Testis (tissue), 3 donors: Measurements from ENCODE around the gene FOXO6. TPM values are rescaled to one million over a fixed set of nuclear protein-coding genes. Genes with fewer than 3 reads are reported as not detected.

Experiments used
- DNase-seq: peaks from one replicate; pipeline ENCODE4 v3.0.0-alpha.2; 2019
- H3K27ac ChIP-seq, 2 donors: fragments of 200-600 bp; sonication (generic); one replicate each; pipeline ENCODE4 v1.5.1; 2019
- H3K27me3 ChIP-seq: fragments of 200-600 bp; sonication (generic); one replicate; pipeline ENCODE4 v1.5.1; 2019
- H3K36me3 ChIP-seq: fragments of 200-600 bp; sonication (generic); one replicate; pipeline ENCODE4 v1.5.1; 2017; ENCODE audit warnings: low read depth; ENCODE audit errors: missing control alignments
- H3K4me1 ChIP-seq: fragments of 200-600 bp; sonication (generic); one replicate; pipeline ENCODE4 v1.5.1; 2019
- H3K4me3 ChIP-seq, 2 donors: fragments of 200-600 bp; sonication (generic); one replicate each; pipeline ENCODE4 v1.5.1; 2017 to 2019
- H3K9me3 ChIP-seq: fragments of 200-600 bp; sonication (generic); one replicate; pipeline ENCODE4 v1.5.1; 2017
- POLR2A ChIP-seq: fragments of 450-650 bp; IDR thresholded peaks from one replicate; pipeline ENCODE4 v1.6.1; 2017; ENCODE audit warnings: antibody characterized with exemption, mild to moderate bottlenecking, moderate library complexity
- WGBS, 2 donors: methylation state at CpG; one replicate each; pipeline ENCODE4 v1.1.5; 2018; 5-methylcytosine and 5-hydroxymethylcytosine counted together
- intact Hi-C: fragments of 100-400 bp; cut with DNase I; formaldehyde crosslinking; loops from one replicate; pipeline ENCODE4 v1.15.1; 2023; ENCODE audit warnings: low total_unique reads
- polyA plus RNA-seq: library from polyadenylated mRNA; stranded (reverse); fragments of 350-450 nt; fragmentation: Illumina TruSeq; extraction: RNeasy Lipid Tissue Mini Kit (QIAGEN cat#74804); gene quantifications from one replicate; pipeline ENCODE4 v1.2.3, GENCODE V29; 2014; ENCODE audit warnings: low read depth, low replicate concordance; ENCODE audit not compliant: insufficient read depth
- total RNA-seq, 2 donors: library from RNA; depleted of rRNA; stranded (reverse); fragments of >200 nt; gene quantifications; one replicate each; pipeline ENCODE4 v1.2.3, GENCODE V29; 2016
- TF ChIP-seq, protein P1 (sequence below), 3 experiments: fragments of 450-650 bp in 2 of 3; fragments of 200-600 bp in 1 of 3; sonication (generic) in 1 of 3; IDR thresholded peaks; one replicate each; pipeline ENCODE4 v1.5.1; 2016 to 2019; ENCODE audit warnings: antibody characterized with exemption in 3 of 3, mild to moderate bottlenecking in 2 of 3, moderate library complexity in 1 of 3

FOXO6 gene
- total and polyA plus RNA-seq, 3 donors from 2014 or later, result 2.4 to 4.5 (median 3.8) TPM

DNA sequence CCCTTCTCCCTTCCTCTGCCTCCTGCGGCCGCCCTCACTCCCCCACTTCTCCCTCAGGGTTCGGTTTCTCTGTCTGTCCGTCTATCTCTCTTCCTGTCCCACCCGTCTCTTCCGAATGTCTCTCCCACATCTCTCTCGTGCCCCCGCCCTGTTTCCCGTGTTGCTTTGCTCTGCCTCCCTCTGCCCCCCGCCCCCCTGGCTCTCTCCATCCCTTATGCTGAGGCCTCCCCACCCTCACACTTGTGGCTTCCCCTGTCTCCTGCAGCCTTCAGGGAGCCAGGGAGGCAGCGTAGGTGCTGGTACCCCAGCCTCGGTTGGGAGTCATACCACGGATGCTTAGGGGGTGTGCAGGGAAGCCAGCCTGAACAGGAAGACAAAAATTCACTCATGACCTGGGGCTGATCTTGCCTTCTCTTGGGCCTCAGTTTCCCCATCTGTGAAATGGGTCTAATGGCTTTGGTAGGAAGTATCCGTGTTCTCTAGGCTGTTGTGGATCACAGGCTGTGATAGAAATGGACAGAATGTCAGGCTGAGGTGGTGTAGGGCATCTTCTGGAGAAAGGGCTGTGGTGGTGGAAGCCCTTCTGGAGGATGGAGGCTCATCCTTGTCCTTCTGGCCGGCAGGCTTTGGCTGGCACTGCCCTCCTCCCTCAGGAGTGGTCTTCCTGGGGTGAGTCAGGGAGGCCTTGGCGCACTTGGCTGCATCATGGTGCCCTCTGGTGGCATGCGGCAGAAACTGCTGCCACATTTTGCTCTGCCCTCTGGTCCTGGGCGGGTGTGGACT is 55.5 kb downstream of the FOXO6 start:
- 63 to 70% methylated on average over 18 of the region's 18 CpGs for WGBS, 2 donors
- Histone ChIP-seq H3K9me3 (no peaks in the 10 kb centered on the region), H3K27ac (no peak overlapping the region), H3K4me1 (no peaks in the 10 kb centered on the region), H3K27me3 (no peaks in the 10 kb centered on the region), H3K4me3 (no peak overlapping the region), H3K36me3 (no peaks in the 10 kb centered on the region)
- TF ChIP-seq POLR2A, result no peak
- TF ChIP-seq, protein P1, sequence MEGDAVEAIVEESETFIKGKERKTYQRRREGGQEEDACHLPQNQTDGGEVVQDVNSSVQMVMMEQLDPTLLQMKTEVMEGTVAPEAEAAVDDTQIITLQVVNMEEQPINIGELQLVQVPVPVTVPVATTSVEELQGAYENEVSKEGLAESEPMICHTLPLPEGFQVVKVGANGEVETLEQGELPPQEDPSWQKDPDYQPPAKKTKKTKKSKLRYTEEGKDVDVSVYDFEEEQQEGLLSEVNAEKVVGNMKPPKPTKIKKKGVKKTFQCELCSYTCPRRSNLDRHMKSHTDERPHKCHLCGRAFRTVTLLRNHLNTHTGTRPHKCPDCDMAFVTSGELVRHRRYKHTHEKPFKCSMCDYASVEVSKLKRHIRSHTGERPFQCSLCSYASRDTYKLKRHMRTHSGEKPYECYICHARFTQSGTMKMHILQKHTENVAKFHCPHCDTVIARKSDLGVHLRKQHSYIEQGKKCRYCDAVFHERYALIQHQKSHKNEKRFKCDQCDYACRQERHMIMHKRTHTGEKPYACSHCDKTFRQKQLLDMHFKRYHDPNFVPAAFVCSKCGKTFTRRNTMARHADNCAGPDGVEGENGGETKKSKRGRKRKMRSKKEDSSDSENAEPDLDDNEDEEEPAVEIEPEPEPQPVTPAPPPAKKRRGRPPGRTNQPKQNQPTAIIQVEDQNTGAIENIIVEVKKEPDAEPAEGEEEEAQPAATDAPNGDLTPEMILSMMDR (IDR thresholded peaks at IDR 0.05), result peak; percentile 70 to 88 (median 84)
- intact Hi-C loops, result loop anchor here (5.0 kb wide), 1 partner anchor 134 kb away; no protein-coding TSS in a partner anchor
- peak; percentile 60 for DNase-seq

DNA sequence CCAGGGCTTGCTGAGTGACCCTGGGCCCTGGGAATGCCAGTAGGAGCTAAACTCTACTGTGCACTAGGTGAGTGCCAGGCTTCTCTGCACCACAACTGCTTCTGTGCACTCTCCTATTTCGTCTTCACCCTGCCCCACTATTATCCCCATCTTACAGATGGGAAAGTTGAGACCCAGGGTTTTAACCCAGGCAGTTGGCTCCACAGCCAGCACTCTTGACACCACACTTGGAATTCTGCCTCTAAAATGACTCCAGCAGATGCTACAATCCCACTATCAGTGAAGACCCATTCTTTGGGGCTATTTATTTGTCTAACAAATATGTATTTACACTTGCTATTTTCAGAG is 56.1 kb downstream of the FOXO6 start:
- no peak for TF ChIP-seq POLR2A
- TF ChIP-seq, protein P1 (IDR thresholded peaks at IDR 0.05), result no peak
- Histone ChIP-seq H3K9me3 (no peaks in the 10 kb centered on the region), H3K4me1 (no peaks in the 10 kb centered on the region), H3K36me3 (no peaks in the 10 kb centered on the region), H3K27me3 (no peaks in the 10 kb centered on the region), H3K4me3 (no peak overlapping the region), H3K27ac (no peak overlapping the region)
- 50 to 73% methylated on average over 1 of the region's 1 CpG for WGBS, 2 donors
- no peak for DNase-seq
- intact Hi-C loops, result loop anchor here (5.0 kb wide), 1 partner anchor 135 kb away; no protein-coding TSS in a partner anchor

DNA sequence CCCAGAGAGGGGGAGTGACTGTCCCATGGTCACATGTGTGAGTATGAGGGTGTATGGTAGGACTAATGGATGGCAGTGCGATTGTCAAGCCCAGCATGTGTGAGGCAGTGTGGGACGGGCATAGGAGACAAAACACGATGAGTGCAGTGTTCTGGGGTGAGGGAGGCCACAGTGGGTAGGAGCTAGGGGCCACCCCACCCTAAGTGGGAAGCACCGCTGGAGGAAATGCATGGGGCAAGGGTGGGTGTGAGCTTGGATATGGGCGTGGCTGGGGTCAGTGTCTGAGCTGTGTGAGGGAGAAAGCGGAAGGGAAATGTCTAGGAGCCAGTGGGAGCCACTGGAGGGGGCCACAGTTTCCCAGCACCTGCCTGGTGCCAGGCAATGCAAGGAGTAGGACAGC is 56.5 kb downstream of the FOXO6 start:
- Histone ChIP-seq H3K27ac (no peak overlapping the region), H3K4me1 (no peaks in the 10 kb centered on the region), H3K4me3 (no peak overlapping the region), H3K36me3 (no peaks in the 10 kb centered on the region), H3K9me3 (no peaks in the 10 kb centered on the region), H3K27me3 (no peaks in the 10 kb centered on the region)
- TF ChIP-seq POLR2A, result no peak
- intact Hi-C loops, result loop anchor here (5.0 kb wide), 1 partner anchor 135 kb away; no protein-coding TSS in a partner anchor
- 79 to 81% methylated on average over 6 of the region's 6 CpGs for WGBS, 2 donors
- DNase-seq, result no peak

DNA sequence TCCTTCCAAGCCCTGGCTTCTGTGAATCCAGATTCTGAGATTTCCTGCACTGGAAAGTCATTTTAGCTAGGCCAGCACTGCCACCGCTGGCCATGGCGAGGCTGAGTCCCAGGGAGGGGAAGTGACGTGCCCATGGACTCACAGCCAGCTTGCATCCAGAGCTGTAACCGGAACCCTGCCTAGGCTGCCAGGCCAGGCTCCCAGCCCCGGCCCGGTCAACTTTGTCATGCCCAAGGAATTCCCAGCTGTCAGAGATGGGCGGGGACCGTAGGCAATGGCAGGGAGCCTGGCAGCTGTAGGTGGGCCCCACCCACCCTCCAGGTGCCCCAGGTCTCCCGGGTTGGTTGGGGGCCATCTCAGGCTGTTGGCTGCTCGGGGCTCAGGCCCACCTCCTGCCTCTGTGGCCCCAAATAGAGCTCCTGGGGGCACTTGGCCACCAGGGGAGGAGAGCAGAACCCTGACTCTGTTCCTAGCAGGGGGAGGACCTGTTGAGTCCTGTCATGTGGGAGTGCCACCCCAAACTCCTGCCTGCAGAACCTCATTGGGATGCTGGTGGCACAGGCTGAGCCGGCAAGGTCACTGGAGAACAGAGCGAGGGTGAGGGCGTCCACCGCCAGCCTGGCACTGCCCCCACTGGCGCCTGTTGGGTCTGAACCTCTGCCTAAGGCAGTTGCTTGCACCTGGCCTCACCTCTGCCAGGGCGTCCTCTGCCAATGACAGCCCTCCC is 57.8 kb downstream of the FOXO6 start:
- 63 to 73% methylated on average over 7 to 14 of the region's 16 CpGs for WGBS, 2 donors
- no peak for DNase-seq
- intact Hi-C loops, result loop anchor here (5.0 kb wide), 1 partner anchor 137 kb away; no protein-coding TSS in a partner anchor
- TF ChIP-seq, protein P1 (IDR thresholded peaks at IDR 0.05), result no peak
- TF ChIP-seq POLR2A, result no peak
- Histone ChIP-seq H3K36me3 (no peaks in the 10 kb centered on the region), H3K27me3 (no peaks in the 10 kb centered on the region), H3K4me1 (no peaks in the 10 kb centered on the region), H3K4me3 (no peak overlapping the region), H3K27ac (no peak overlapping the region), H3K9me3 (no peaks in the 10 kb centered on the region)

DNA sequence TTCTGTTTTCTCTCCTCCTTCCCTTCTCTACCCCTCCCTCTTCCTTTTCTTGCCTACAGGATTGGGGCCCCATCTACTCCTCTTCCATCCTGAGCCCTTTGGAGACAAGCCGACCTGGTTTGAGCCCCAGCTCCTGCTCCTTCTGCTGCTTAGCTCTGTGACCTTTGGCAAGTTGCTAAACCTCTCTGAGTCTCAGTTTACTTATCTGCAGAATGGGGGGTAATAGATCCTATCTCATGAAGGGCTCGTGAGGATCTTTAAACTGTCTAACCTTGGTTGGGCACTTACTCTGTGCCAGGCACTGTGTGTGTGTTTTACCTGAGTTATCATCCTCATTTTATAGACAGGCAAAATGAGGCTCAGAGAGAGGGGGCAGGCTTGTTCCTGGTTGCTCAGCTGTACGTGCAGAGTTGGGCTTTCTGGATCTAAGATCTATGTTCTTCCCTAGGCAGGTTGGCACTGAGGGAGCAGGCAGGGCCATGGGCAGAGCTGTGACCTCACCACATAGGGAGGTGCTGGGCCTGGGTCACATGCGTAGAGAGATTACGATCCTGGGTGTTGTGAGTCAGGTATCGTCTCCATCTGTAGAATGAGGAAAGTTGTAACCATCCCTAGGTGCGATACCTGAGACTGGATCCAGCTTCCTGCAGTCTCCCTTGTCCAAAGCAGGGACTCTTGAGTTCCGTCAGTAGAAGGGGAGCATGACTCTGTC is 58.5 kb downstream of the FOXO6 start:
- TF ChIP-seq, protein P1 (IDR thresholded peaks at IDR 0.05), result no peak
- no peak for TF ChIP-seq POLR2A
- intact Hi-C loops, result loop anchor here (5.0 kb wide), 1 partner anchor 137 kb away; no protein-coding TSS in a partner anchor
- H3K27me3 ChIP-seq, result no peaks in the 10 kb centered on the region
- WGBS, 2 donors, result 88 to 96% methylated on average over 8 of the region's 8 CpGs
- no peak overlapping the region for H3K27ac ChIP-seq
- no peak overlapping the region for H3K4me3 ChIP-seq
- H3K4me1 ChIP-seq, result no peaks in the 10 kb centered on the region
- no peaks in the 10 kb centered on the region for H3K9me3 ChIP-seq
- no peak for DNase-seq
- no peaks in the 10 kb centered on the region for H3K36me3 ChIP-seq
